Gastrocnemius medialis (tissue), 4 donors: ENCODE measurements around the gene KANSL3. TPM values are rescaled to one million over a fixed set of nuclear protein-coding genes. Genes with fewer than 3 reads are reported as not detected.

Experiments used
- ATAC-seq, 2 donors: fragments of 150-250 bp; one replicate each; pipeline ENCODE4 v1.9.1; 2016
- DNase-seq, 2 donors: peaks; one replicate each; pipeline ENCODE4 v3.0.0-alpha.2; 2019
- H3K27ac ChIP-seq, 4 donors: fragments of 200-600 bp; sonication (generic); 1 replicate in 1 of 4; 2 replicates in 3 of 4; pipeline ENCODE4 v1.5.1; 2016 to 2018; ENCODE audit warnings: mild to moderate bottlenecking in 2 of 4, moderate library complexity in 1 of 4
- H3K27me3 ChIP-seq, 3 donors: fragments of 200-600 bp; sonication (generic) in 2 of 3; 1 replicate in 1 of 3; 2 replicates in 2 of 3; pipeline versions ENCODE4 v1.5.1 to v1.6.0; 2016 to 2019; ENCODE audit warnings: mild to moderate bottlenecking in 1 of 3, moderate library complexity in 1 of 3
- H3K36me3 ChIP-seq, 2 donors: fragments of 200-600 bp; sonication (generic) in 1 of 2; one replicate each; pipeline ENCODE4 v1.5.1; 2017 to 2018
- H3K4me1 ChIP-seq, 2 donors: fragments of 200-600 bp; sonication (generic) in 1 of 2; one replicate each; pipeline ENCODE4 v1.5.1; 2016 to 2017; ENCODE audit warnings: mild to moderate bottlenecking in 2 of 2
- H3K4me3 ChIP-seq, 4 donors: fragments of 200-600 bp; sonication (generic) in 3 of 4; 1 replicate in 1 of 4; 2 replicates in 3 of 4; pipeline ENCODE4 v1.5.1; 2016 to 2019; ENCODE audit warnings: mild to moderate bottlenecking in 2 of 4
- H3K9me3 ChIP-seq, 3 donors: fragments of 200-600 bp; sonication (generic) in 2 of 3; 1 replicate in 1 of 3; 2 replicates in 2 of 3; pipeline ENCODE4 v1.5.1; 2016 to 2019
- POLR2A ChIP-seq, 2 donors: fragments of 450-650 bp; IDR thresholded peaks; one replicate each; pipeline ENCODE4 v1.6.1; 2017; ENCODE audit warnings: antibody characterized with exemption in 2 of 2, mild to moderate bottlenecking in 2 of 2, moderate library complexity in 2 of 2
- in situ Hi-C, 4 donors: fragments of 200-750 bp; cut with MboI; loops; one replicate each; pipeline versions ENCODE4 v1.15.0 to v1.8.0; 2017; ENCODE audit warnings: low sequenced_read_pairs in 4 of 4
- intact Hi-C: fragments of 100-400 bp; cut with DNase I; formaldehyde crosslinking; loops from one replicate; pipeline ENCODE4 v1.15.1; 2023; ENCODE audit warnings: low total_unique reads
- total RNA-seq, 4 donors: library from RNA; depleted of rRNA; stranded (reverse); fragments of >200 nt; gene quantifications; one replicate each; pipeline versions ENCODE4 v1.1.0 to v1.2.3, GENCODE V29; 2016
- TF ChIP-seq, protein P1 (sequence below), 5 experiments: fragments of 450-650 bp in 3 of 5; fragments of 200-600 bp in 2 of 5; sonication (generic) in 2 of 5; IDR thresholded peaks in 4 of 5; conservative IDR thresholded peaks in 1 of 5; 1 replicate in 4 of 5; 2 replicates in 1 of 5; pipeline ENCODE4 v1.5.1; 2016 to 2019; ENCODE audit warnings: antibody characterized with exemption in 5 of 5, mild to moderate bottlenecking in 3 of 5, moderate library complexity in 3 of 5

The KANSL3 gene
- total RNA-seq, 4 donors from 2014 or later: 49.4 to 76.9 (median 60.4) TPM

DNA sequence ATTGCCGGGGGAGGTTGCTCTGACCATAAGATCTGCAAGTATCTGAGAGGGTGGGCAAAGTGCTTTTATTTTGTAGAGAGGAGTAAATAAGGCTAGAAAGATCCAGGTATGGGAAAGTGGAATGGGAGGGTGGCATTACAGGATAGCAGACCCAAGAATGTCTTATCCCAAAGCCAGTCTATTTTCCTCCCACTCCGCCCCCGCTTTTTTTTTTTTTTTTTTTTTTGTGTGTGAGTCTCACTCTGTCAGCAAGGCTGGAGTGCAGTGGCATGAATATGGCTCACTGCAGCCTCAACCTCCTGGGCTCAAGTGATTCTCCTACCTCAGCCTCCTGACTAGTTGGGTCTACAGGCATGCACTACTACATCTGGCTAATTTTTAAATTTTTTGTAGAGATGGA, 70.0 kb downstream of the KANSL3 start:
- no peaks in the 10 kb centered on the region for H3K9me3 ChIP-seq
- no peaks in the 10 kb centered on the region for H3K36me3 ChIP-seq
- H3K27me3 ChIP-seq: no peaks in the 10 kb centered on the region
- no peaks in the 10 kb centered on the region for H3K4me1 ChIP-seq
- in situ Hi-C loops (no loop called here), intact Hi-C loops (no loop called here)
- DNase-seq (no peak), ATAC-seq (no peak)
- H3K4me3 ChIP-seq: no peak overlapping the region
- H3K27ac ChIP-seq: no peak overlapping the region
- no peak for TF ChIP-seq POLR2A (IDR thresholded peaks at IDR 0.05)
- TF ChIP-seq, protein P1, sequence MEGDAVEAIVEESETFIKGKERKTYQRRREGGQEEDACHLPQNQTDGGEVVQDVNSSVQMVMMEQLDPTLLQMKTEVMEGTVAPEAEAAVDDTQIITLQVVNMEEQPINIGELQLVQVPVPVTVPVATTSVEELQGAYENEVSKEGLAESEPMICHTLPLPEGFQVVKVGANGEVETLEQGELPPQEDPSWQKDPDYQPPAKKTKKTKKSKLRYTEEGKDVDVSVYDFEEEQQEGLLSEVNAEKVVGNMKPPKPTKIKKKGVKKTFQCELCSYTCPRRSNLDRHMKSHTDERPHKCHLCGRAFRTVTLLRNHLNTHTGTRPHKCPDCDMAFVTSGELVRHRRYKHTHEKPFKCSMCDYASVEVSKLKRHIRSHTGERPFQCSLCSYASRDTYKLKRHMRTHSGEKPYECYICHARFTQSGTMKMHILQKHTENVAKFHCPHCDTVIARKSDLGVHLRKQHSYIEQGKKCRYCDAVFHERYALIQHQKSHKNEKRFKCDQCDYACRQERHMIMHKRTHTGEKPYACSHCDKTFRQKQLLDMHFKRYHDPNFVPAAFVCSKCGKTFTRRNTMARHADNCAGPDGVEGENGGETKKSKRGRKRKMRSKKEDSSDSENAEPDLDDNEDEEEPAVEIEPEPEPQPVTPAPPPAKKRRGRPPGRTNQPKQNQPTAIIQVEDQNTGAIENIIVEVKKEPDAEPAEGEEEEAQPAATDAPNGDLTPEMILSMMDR (IDR thresholded peaks at IDR 0.05 in 4 of 5, conservative IDR thresholded peaks at IDR 0.05 in 1 of 5): no peak

DNA sequence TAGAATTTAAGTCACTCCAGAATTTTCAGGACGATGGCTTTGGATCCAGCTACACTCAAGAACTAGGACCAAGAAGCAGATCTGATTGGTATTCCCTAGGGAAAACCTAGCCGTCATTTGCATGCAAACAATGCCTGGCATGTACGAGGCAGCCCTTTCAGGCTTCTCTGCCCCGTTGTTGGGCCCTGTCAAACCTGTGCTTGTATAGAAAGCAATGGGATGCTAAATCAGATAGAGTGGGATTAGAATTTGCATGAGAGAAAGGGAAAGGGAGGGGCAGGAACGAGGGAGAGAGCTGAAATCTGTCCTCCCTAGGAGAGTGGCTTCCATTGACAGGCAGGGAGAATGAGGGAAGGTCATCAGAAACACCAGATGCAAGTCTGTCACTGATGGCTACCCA, 73.0 kb downstream of the KANSL3 start:
- intact Hi-C loops: no loop called here
- Histone ChIP-seq H3K4me3 (no peak overlapping the region), H3K36me3 (no peaks in the 10 kb centered on the region), H3K9me3 (no peaks in the 10 kb centered on the region), H3K27me3 (no peaks in the 10 kb centered on the region), H3K27ac (no peak overlapping the region), H3K4me1 (no peaks in the 10 kb centered on the region)
- ATAC-seq (no peak), DNase-seq (no peak)
- TF ChIP-seq, protein P1 (IDR thresholded peaks at IDR 0.05 in 4 of 5, conservative IDR thresholded peaks at IDR 0.05 in 1 of 5): no peak
- TF ChIP-seq POLR2A (IDR thresholded peaks at IDR 0.05): no peak
- in situ Hi-C loops: no loop called here

DNA sequence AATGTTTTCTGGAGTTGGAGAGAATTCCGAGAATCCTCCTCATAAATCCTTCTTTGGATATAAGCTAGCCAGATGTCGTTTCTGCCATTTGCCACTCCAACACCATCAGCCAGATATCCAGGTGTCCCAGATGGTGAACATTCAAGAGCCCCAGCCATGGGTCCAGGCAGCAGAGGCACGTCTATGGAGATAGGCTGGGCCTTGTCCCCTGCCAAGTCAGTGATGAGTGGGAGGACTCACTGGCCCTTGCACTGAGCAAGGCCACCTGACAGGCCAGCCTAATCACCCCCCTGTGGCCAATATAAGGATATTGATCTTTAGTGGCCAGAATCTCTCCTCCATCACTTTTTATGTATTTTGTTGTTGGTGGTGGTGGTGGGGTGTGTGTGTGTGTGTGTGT, 73.5 kb downstream of the KANSL3 start:
- no peak for ATAC-seq
- Histone ChIP-seq H3K9me3 (no peaks in the 10 kb centered on the region), H3K27ac (no peak overlapping the region), H3K27me3 (no peaks in the 10 kb centered on the region), H3K4me1 (no peaks in the 10 kb centered on the region), H3K36me3 (no peaks in the 10 kb centered on the region), H3K4me3 (no peak overlapping the region)
- intact Hi-C loops (no loop called here), in situ Hi-C loops (no loop called here)
- no peak for DNase-seq
- TF ChIP-seq POLR2A (IDR thresholded peaks at IDR 0.05): no peak
- TF ChIP-seq, protein P1 (IDR thresholded peaks at IDR 0.05 in 4 of 5, conservative IDR thresholded peaks at IDR 0.05 in 1 of 5): no peak

DNA sequence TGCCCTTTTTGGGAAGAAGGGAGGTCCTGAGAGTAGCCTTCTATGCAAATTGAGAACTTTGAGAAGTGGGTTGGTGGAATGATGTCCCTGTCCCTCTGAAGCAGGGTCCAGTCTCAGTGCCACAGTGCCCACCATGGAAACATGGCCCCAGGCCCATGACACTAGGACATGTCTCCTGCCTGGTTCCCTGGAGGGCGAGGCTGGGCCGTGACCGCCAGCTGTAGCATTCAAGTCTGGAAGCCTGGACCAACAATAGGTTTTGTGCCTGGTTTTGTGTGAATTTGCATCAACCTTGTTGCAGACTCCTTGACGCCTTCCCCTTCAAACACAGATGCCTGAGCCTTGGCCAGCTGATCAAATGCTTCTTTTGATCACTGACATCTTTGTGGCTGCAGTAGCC, 74.1 kb downstream of the KANSL3 start:
- no peak overlapping the region for H3K4me3 ChIP-seq
- DNase-seq (no peak), ATAC-seq (no peak)
- in situ Hi-C loops: no loop called here
- no peaks in the 10 kb centered on the region for H3K36me3 ChIP-seq
- H3K4me1 ChIP-seq: no peaks in the 10 kb centered on the region
- H3K27ac ChIP-seq: no peak overlapping the region
- intact Hi-C loops: no loop called here
- no peak for TF ChIP-seq POLR2A (IDR thresholded peaks at IDR 0.05)
- TF ChIP-seq, protein P1 (IDR thresholded peaks at IDR 0.05 in 4 of 5, conservative IDR thresholded peaks at IDR 0.05 in 1 of 5): no peak
- H3K27me3 ChIP-seq: no peaks in the 10 kb centered on the region
- no peaks in the 10 kb centered on the region for H3K9me3 ChIP-seq

DNA sequence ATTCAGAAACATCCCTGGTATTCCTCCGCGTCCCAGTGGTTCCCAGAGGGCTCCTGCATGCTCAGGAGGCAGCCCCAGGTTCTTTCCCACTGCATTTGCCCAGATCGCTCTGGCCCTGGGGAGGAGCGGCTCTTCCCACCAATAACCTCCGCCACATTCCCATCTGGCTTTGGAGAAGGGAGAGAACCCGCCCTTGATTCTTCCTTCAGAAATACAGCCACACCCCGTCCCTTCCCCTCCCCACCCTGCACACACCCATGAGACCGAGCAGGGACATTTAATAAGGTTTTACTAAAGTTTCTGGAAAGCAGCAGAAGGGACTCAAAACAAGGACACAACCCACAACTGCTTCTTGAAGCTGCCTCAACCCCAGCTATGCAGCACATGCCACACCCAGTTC, 79.6 kb downstream of the KANSL3 start:
- H3K27me3 ChIP-seq: no peaks in the 10 kb centered on the region
- TF ChIP-seq, protein P1 (IDR thresholded peaks at IDR 0.05 in 4 of 5, conservative IDR thresholded peaks at IDR 0.05 in 1 of 5): no peak
- TF ChIP-seq POLR2A (IDR thresholded peaks at IDR 0.05): no peak
- no peaks in the 10 kb centered on the region for H3K9me3 ChIP-seq
- DNase-seq (no peak), ATAC-seq (no peak)
- H3K27ac ChIP-seq: no peak overlapping the region
- H3K4me1 ChIP-seq: peaks cover 11 to 14% of the 10 kb centered on the region in 2 donors
- intact Hi-C loops (no loop called here), in situ Hi-C loops (no loop called here)
- no peak overlapping the region for H3K4me3 ChIP-seq
- no peaks in the 10 kb centered on the region for H3K36me3 ChIP-seq
